SKM-1 treated with dmso at 0.1 percent for 144 hours (cell line): ENCODE data around the gene MFSD12.

Experiments
- DNase-seq: peaks from one replicate; lab custom pipeline; 2025; ENCODE audit not compliant: unreplicated experiment; lab: John Stamatoyannopoulos, UW

Gene MFSD12

GRCh38 chr19:3524078-3524842 lies 33.1 kb downstream of the MFSD12 start:
- DNase-seq: no peak

GRCh38 chr19:3523361-3524077 lies 33.9 kb downstream of the MFSD12 start:
- DNase-seq: no peak

DNA sequence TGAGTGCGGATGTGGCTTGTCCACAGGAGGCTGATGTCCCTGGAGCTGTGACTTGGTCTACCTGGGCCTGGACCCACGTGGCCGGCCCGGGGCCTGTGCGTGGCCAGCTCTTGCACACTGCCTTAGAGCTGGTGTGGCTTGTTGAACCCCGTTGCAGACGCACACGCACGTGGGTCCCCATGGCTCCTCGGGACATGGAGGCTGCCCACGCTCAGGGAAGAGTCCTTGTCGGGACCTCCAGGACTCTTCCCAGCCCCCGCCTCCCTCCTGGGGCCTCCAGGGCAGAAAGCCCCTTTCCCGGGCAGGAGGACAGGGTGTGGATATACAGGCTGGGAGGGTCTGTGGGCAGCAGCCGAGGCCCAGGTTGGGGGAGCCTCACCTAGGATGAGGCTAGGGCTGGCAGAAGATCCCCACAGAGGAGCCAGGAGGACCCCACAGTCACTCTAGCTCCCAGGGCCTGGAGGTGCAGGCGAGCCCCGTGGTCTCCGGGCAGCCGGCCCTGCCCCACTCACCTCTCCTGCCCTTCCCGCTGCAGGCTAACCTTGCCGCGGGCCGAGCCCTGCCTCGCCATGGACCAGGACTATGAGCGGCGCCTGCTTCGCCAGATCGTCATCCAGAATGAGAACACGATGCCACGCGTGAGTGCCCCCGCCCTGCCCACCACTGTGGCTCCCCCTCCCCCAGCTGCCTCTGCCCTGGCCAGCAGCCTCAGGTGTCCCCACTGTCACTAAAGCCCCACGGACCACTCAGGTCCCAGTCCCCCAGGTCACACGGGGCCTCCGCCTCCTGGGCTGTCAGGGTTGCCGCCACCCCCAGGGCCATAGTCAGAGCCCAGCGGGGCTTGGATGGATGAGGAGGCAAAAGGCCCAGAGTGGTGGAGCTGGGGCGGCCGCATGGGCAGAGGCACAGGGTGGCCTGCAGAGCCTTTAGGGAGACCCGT lies 34.7 kb downstream of the MFSD12 start:
- no peak for DNase-seq

DNA sequence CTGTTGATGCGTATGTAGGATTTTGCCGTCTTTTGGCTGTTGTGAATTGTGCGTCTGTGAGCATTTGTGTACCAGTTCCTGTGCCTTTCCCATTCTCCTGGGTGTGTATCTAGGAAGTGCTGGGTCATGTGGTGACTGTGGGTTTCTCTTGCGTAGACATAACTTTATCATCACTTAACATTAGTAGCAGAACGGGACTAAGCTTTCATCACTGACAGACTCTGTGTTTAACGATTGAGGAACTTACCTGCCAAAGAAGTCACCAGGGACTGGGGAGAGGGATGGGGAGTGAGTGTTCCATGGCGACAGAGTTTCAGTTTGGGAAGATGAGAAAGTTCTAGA lies 36.3 kb downstream of the MFSD12 start:
- no peak for DNase-seq

- no peak for DNase-seq
Measured at GRCh38 chr19:3520166-3521103, 37.0 kb downstream of the MFSD12 start.

GRCh38 chr19:3519126-3519525 lies 38.3 kb downstream of the MFSD12 start:
- DNase-seq: no peak

- no peak for DNase-seq
Measured at GRCh38 chr19:3518659-3519058, 38.7 kb downstream of the MFSD12 start.

DNA sequence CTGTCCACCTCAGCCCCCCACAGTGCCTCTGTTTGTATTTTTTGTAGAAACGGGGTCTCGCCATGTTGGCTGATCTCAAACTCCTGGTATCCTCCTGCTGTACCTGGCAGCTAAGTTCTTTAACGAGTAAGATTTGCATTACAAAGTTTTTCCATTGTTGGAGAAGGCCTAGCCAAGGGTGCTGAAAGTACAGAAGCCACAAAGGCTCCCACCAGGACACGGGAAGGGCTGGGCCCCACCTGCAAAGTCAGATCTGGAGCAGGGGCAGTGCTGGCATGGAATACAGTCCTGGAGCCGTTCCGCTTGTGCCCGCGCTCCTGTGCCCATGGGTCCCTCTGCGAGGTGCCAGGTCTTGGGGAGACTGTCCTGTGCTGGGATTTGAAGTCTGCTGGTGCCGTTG lies 39.1 kb downstream of the MFSD12 start:
- DNase-seq: no peak

DNA sequence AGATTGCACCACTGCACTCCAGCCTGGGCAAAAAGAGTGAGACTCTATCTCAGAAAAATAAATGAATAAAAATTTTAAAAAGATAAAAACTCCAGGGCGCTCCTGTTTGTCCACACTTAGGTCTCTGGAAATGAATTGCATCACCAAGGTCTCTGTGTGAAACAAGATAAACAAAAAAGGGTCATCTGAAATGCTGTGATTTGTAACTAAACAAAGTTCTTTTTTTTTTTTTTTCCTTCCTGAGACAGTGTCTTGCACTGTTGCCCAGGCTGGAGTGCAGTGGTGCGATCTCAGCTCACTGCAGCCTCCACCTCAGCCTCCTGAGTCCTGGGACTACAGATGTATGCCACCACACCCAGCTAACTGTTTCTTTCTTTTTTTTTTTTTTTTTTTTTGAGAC lies 39.7 kb downstream of the MFSD12 start:
- no peak for DNase-seq

- DNase-seq: no peak
Measured at GRCh38 chr19:3516675-3517207, 40.6 kb downstream of the MFSD12 start.

DNA sequence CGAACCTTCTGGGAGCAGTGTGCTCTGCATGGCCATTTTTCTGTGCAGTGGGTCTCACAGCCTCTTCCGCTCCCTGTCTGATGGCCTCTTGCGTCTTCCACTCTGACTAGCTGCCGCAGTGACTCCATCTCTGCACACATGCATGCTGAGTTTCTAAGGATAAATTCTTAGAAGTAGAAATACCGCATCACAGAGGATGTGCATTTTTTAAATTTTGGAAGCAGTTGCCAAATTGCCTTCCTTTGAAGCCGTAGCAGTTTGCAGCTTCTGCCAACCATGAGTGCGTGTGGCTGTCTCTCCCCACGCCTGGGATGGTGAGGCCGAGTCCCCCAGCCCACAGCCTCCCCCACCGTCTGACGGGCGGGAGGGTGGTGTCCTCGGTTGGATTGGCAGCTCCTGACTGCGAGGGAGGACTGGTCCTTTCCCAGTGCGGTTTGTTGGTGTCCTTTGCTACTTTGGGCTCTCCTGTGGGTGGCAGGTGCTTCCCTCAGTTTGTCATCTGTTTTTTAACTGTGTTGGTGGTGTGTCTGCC lies 41.4 kb downstream of the MFSD12 start:
- DNase-seq: no peak

DNA sequence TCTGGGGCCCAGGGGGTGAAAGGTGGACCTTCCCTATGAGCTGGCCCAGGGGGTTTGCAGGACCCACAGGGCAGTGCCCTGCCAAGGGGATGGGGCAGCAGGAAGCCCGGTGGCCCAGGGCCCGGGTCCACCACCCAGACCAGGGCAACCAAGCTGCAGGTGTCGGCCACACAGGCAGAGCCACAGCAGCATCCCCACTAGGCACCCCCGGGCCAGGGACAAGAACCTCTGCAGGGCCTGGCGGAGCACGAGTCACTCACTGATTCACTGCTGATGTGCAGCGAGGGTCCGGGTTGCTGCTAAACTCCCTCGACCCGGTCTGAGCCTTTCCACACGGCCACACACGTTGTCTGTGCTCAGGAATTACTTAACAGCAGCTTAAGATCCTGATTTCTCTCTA lies 42.5 kb downstream of the MFSD12 start:
- DNase-seq: no peak

DNA sequence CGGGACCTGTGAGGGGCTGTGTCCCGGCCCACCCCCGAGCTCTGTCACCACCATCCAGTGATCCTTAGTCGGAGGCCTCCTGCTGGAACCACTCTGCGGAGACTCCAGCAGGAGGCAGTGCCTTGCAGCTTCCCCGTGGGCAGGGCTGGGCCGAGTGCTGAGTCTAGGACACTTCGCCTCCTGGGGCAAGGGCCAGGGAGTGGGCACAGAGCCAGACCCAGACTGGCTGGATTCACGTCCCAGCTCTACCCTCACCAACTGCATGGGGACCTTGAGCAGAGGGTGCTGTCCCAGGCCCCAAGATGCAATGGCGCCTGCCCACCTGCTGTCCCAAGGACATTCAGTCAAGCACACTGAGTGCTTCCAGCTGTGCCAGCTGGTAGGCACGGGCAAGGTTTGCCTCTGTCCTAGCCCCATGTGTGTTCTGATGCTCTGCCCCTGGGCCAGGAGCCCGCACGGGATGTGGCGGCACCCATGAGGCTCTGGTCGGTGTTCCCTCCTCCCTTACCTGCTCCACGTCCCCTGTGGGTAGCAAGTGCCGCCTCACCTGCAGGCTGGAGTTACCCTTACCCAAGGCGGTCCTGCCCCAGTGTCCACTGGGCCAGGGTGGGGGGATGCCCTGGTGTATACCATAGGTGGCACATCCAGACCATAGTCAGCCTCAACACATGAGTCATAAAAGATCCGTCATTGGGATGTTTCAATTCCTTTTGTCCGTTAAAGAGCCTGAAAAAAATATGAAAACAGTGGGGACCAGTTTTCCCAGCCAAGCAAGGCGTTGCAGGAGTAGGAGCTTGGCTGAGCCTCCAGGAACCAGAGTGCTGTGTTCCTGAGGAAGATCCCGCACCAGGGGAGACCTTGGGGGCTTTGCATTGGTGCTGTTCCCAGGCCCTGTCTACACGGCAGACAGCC lies 43.9 kb downstream of the MFSD12 start:
- no peak for DNase-seq

DNA sequence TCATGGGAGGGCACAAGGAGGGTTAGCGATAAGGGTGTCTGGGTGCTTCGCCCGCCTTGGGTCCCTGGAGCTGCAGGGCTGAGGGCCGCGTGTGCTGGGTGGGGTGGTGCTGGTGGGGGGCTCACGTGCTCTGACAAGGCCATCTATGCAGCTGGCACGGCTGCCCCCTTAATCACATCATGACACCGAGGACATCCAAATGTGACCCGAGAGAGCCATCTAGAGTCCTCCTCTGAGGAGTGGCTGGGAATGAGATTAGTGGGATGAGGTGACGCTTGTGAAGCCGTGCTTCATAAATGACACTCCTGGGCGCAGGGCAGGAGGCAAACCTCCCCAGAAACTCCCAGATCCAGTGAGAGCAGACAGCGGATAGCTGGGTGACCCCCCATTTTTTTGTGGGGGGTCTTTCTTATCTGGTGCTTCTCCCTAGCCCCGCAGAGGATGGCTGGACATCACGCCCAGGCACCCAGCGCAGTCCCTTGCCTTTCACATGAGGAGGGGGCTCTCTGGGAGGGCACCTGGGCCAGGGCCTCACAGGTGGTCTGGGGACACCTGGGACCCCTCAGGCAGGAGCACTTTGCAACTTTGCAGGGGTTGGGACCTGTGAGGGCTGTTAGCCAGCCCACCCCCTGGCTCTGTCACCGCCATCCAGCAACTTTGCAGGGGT lies 44.7 kb downstream of the MFSD12 start:
- no peak for DNase-seq

DNA sequence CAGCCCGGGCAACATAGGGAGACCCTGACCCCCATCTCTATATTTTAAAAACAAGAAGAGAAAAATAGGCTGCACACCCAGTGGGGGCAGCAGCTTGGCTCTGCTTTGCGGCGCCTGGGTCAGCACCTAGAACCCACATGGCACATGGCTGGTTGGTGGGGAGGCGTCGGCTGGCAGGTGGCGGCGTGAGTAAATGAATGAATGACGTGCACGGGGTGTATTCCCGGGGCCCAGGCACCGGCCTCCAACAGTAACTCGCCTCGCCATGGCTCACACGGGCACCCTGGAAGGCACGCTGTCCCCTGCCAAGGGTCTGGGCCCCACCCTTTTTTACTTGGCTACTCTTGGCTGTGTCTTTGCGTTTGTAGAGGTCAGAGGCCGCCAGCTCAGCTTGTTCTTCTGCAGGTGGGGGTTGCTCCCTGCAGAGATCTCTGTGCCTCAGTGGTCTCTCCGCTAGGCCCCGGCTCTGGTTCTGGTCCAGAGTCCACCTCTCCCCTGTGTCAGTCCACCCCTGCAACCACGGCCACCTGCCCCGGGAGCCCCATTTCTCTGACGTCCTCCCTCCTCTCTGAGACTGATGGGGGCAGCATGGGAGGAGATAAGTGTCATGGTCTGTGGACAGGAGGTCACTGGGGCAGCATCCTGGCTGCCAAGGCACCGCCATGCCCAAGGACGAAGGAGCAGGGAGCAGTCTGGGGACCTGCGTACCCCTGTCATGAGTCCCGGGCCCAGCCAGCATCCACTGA lies 45.7 kb downstream of the MFSD12 start:
- no peak for DNase-seq

- DNase-seq: no peak
Measured at GRCh38 chr19:3510727-3511126, 46.7 kb downstream of the MFSD12 start.

DNA sequence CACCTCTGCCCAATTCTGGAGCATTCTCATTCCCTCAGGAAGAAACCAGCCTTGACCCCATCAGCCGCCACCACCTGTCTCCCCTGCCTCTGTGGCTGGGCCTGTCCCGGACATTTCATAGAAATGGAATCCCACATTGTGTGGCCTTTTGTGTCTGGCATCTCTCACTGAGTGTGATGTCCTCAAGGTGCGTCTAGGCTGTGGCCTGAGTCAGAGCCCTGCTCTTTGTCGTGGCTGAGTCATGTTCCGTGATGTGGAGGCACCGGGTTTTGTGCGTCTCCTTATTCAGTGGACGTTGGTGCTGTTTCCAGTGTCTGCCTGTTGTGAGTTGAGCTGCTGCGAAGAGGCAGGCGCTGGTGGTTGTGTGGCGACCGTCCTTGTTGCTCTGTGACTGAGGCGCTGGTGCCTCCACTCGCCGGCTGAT lies 47.8 kb downstream of the MFSD12 start:
- no peak for DNase-seq
